CD4-positive, alpha-beta memory T cell (primary cell): ENCODE measurements around the gene OSBPL8. TPM values are rescaled to one million over a fixed set of nuclear protein-coding genes. Genes with fewer than 3 reads are reported as not detected.

Source experiments
- CTCF ChIA-PET: fragments of 350-600 bp; sonication (Branson Sonifier 250); formaldehyde crosslinking; loops from one replicate; lab custom pipeline; 2021; ENCODE audit warnings: inconsistent platforms; ENCODE audit not compliant: partially characterized antibody; lab: Charles Lee
- POLR2A ChIA-PET: fragments of 350-600 bp; sonication (Branson Sonifier 250); formaldehyde crosslinking; loops from one replicate; lab custom pipeline; 2021; ENCODE audit not compliant: partially characterized antibody; lab: Charles Lee
- DNase-seq, 5 donors: peaks; one replicate each; pipeline versions ENCODE4 v3.0.0 to v3.0.0-alpha.2; 2020 to 2022; ENCODE audit warnings: mixed read lengths in 1 of 5
- H3K27ac ChIP-seq: one replicate; pipeline ENCODE4 v1.7.0; 2013; ENCODE audit warnings: low read depth, low read length
- H3K27me3 ChIP-seq: 2 replicates; pipeline ENCODE4 v1.7.0; 2013; ENCODE audit warnings: mild to moderate bottlenecking, low read length, moderate library complexity; ENCODE audit not compliant: insufficient read depth
- H3K36me3 ChIP-seq: 2 replicates; pipeline ENCODE4 v1.7.0; 2013; ENCODE audit warnings: mild to moderate bottlenecking, low read length, moderate library complexity; ENCODE audit not compliant: insufficient read depth
- H3K4me1 ChIP-seq: 2 replicates; pipeline ENCODE4 v1.7.0; 2013; ENCODE audit warnings: mild to moderate bottlenecking, low read length, moderate library complexity; ENCODE audit not compliant: insufficient read depth
- H3K4me3 ChIP-seq, 2 donors: one replicate each; pipeline ENCODE4 v1.7.0; 2013; ENCODE audit warnings: low read length in 2 of 2, mild to moderate bottlenecking in 1 of 2
- H3K9me3 ChIP-seq, 2 donors: one replicate each; pipeline ENCODE4 v1.7.0; 2013; ENCODE audit warnings: low read length in 2 of 2, control low read depth in 1 of 2; ENCODE audit not compliant: control insufficient read depth in 1 of 2
- H3K27ac Mint-ChIP-seq, 7 donors: one replicate each; pipeline ENCODE4 v1.8.0; 2020 to 2021; ENCODE audit warnings: mixed read lengths in 7 of 7, mild to moderate bottlenecking in 6 of 7, inconsistent platforms in 3 of 7, moderate library complexity in 3 of 7
- H3K27me3 Mint-ChIP-seq, 2 donors: one replicate each; pipeline ENCODE4 v1.8.0; 2020 to 2021; ENCODE audit warnings: mixed read lengths in 2 of 2
- H3K36me3 Mint-ChIP-seq, 2 donors: one replicate each; pipeline ENCODE4 v1.8.0; 2020 to 2021; ENCODE audit warnings: mixed read lengths in 2 of 2, inconsistent platforms in 1 of 2, mild to moderate bottlenecking in 1 of 2
- H3K4me1 Mint-ChIP-seq, 4 donors: one replicate each; pipeline ENCODE4 v1.8.0; 2020 to 2021; ENCODE audit warnings: mixed read lengths in 4 of 4, mild to moderate bottlenecking in 1 of 4
- H3K4me3 Mint-ChIP-seq, 8 donors: one replicate each; pipeline ENCODE4 v1.8.0; 2020 to 2021; ENCODE audit warnings: mixed read lengths in 8 of 8, mild to moderate bottlenecking in 7 of 8, moderate library complexity in 6 of 8, inconsistent platforms in 3 of 8
- H3K9me3 Mint-ChIP-seq, 8 donors: one replicate each; pipeline ENCODE4 v1.8.0; 2020 to 2021; ENCODE audit warnings: mixed read lengths in 8 of 8, mild to moderate bottlenecking in 5 of 8, inconsistent platforms in 3 of 8, moderate library complexity in 1 of 8
- intact Hi-C: fragments of 100-400 bp; cut with micrococcal nuclease; formaldehyde crosslinking; loops from one replicate; pipeline ENCODE4 v1.15.1; 2023
- polyA plus RNA-seq, 2 donors: library from polyadenylated mRNA; unstranded; fragments of 300-500 nt; fragmentation: Illumina TruSeq; gene quantifications; one replicate each; pipeline ENCODE4 v1.2.3, GENCODE V29; 2021
- total RNA-seq, 2 experiments: library from RNA; stranded (reverse); gene quantifications; one replicate each; pipeline ENCODE4 v1.2.3, GENCODE V29; 2021

The OSBPL8 gene
- total and polyA plus RNA-seq, 4 experiments from 2014 or later = 126 to 143 (median 129) TPM

- Histone ChIP-seq H3K9me3 (no peaks in the 10 kb centered on the region), H3K27ac (no peak overlapping the region)
- intact Hi-C loops = loop anchor here (2.0 to 5.0 kb wide), 5 partner anchors 131 to 1899 kb away; partner anchors contain the start of gene BBS10
Measured at GRCh38 chr12:76587428-76588178, 28.0 kb upstream of the OSBPL8 start.

DNA sequence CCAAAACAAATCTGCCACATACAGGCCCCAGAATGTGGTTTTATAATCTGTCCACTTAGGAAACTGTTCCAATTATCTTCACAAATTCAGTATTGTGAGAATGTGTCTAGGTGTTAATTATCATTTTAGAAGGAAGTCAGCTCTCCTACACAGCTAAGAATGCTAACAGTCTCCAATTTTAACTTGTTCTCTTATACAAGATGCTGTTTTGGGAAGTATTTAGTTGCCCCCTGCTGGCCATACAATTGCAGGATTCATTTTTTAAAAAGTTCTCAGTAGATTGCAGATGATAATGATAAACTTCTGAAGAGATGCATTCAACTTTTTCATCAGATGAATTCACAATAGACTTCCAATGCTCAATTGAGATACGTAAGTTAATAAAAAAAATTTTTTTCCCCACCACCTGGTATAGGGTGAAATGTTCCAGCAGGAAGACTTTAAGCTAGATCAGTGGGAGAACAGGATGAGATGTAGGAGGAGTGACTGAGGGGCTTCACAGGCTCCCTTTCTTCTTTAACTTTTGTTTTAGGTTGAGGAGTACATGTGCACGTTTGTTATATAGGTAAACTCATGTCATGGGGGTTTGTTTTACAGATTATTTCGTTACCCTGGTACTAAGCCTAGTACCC lies 27.3 kb upstream of the OSBPL8 start:
- Mint-ChIP-seq H3K36me3 (no peaks in the 10 kb centered on the region), H3K9me3 (no peaks in the 10 kb centered on the region), H3K4me1 (peaks cover 0 to 3% (median 0%) of the 10 kb centered on the region in 4 donors), H3K27me3 (no peaks in the 10 kb centered on the region), H3K4me3 (no peak overlapping the region), H3K27ac (peak overlapping the region in 2 of 7 donors; percentile 46 to 83)
- H3K4me3 ChIP-seq = no peak overlapping the region
- H3K27me3 ChIP-seq = no peaks in the 10 kb centered on the region
- DNase-seq = peak in 4 of 5 donors; percentile 59 to 63 (median 60)
- CTCF ChIA-PET = interaction anchor here (0.6 to 3.3 kb wide), 41 partner anchors 10 to 1894 kb away, joined by 3 to 35 read pairs (median 4); partner anchors contain the start of genes BBS10 and OSBPL8
- H3K9me3 ChIP-seq = no peaks in the 10 kb centered on the region
- H3K27ac ChIP-seq = no peak overlapping the region
- no peaks in the 10 kb centered on the region for H3K36me3 ChIP-seq
- H3K4me1 ChIP-seq = no peaks in the 10 kb centered on the region
- POLR2A ChIA-PET = interaction anchor here (2.0 to 3.6 kb wide), 2 partner anchors 28 to 501 kb away, joined by 4 to 13 read pairs; partner anchors contain the start of gene OSBPL8
- intact Hi-C loops = loop anchor here (1.0 to 5.0 kb wide), 10 partner anchors 28 to 1898 kb away; partner anchors contain the start of genes BBS10 and OSBPL8

More at GRCh38 chr12:76587428-76588178, 28.0 kb upstream of the OSBPL8 start:
- Mint-ChIP-seq H3K4me3 (no peak overlapping the region), H3K9me3 (no peaks in the 10 kb centered on the region), H3K36me3 (no peaks in the 10 kb centered on the region), H3K27me3 (no peaks in the 10 kb centered on the region), H3K27ac (no peak overlapping the region), H3K4me1 (peaks cover 0 to 3% (median 0%) of the 10 kb centered on the region in 4 donors)
- Histone ChIP-seq H3K4me3 (no peak overlapping the region), H3K36me3 (no peaks in the 10 kb centered on the region), H3K4me1 (no peaks in the 10 kb centered on the region), H3K27me3 (no peaks in the 10 kb centered on the region)
- ChIA-PET CTCF (interaction anchor here (1.1 to 3.3 kb wide), 19 partner anchors 9 to 1061 kb away, joined by 3 to 35 read pairs (median 5); partner anchors contain the start of gene OSBPL8), POLR2A (interaction anchor here (3.6 kb wide), 1 partner anchor 29 kb away, joined by 13 read pairs; the partner anchor contains the start of gene OSBPL8)
- no peak for DNase-seq

DNA sequence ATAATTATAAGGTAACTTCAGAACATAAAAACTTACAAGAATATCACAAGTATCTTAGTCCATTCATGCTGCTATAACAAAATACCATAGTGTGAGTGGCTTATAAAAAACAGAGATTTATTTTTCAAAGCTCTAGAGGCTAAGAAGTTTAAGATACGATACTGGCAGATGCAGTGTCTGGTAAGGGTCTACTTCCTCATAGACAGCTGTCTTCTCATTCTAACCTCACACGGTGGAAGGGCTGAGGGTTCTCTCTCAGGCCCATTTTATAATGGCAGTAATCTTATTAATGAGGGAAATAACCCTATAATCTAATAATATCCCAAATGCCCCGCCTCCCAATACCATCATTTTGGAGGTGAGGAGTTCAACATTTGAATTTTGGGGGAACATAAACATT lies 23.7 kb upstream of the OSBPL8 start:
- Mint-ChIP-seq H3K4me1 (peaks cover 0 to 3% (median 0%) of the 10 kb centered on the region in 4 donors), H3K36me3 (no peaks in the 10 kb centered on the region), H3K27ac (no peak overlapping the region), H3K9me3 (no peaks in the 10 kb centered on the region), H3K27me3 (no peaks in the 10 kb centered on the region), H3K4me3 (no peak overlapping the region)
- Histone ChIP-seq H3K27me3 (no peaks in the 10 kb centered on the region), H3K27ac (no peak overlapping the region), H3K4me3 (no peak overlapping the region), H3K36me3 (no peaks in the 10 kb centered on the region), H3K9me3 (no peaks in the 10 kb centered on the region), H3K4me1 (no peaks in the 10 kb centered on the region)
- ChIA-PET CTCF (no interaction called here), POLR2A (interaction anchor here (1.0 kb wide), 1 partner anchor 24 kb away, joined by 3 read pairs; the partner anchor contains the start of gene OSBPL8)
- intact Hi-C loops = no loop called here
- DNase-seq = no peak

GRCh38 chr12:76573840-76574373 lies 14.3 kb upstream of the OSBPL8 start:
- no peak for DNase-seq
- Histone ChIP-seq H3K4me3 (no peak overlapping the region), H3K4me1 (peaks cover 8% of the 10 kb centered on the region), H3K27me3 (no peaks in the 10 kb centered on the region), H3K27ac (no peak overlapping the region), H3K36me3 (no peaks in the 10 kb centered on the region), H3K9me3 (no peaks in the 10 kb centered on the region)
- Mint-ChIP-seq H3K27me3 (no peaks in the 10 kb centered on the region), H3K9me3 (peaks cover 0 to 8% (median 4%) of the 10 kb centered on the region in 8 donors), H3K36me3 (peaks cover 0 to 5% of the 10 kb centered on the region in 2 donors), H3K27ac (peak overlapping the region in 1 of 7 donors; percentile 2), H3K4me3 (peak overlapping the region in 1 of 8 donors; percentile 64), H3K4me1 (peaks cover 6 to 8% (median 7%) of the 10 kb centered on the region in 4 donors)
- ChIA-PET POLR2A (no interaction called here), CTCF (no interaction called here)
- intact Hi-C loops = no loop called here

DNA sequence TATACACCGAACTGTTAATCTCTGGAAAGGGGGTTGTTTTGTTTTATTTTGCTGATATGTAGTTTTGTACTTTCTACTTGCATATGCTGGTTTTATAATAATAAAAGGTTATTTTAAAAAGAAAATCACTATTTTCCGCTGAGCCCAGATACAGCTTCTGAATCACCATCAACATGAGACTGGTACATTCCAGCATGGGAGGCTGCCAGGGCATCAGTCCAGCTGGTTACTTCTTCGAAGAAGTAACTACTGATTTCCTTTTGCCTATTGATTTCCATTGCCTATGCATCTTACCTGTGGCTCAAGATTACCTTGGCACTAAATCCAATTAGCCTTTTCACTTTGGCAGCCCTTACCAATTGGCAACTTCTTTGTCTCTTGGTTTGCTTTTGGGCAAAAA lies 11.7 kb upstream of the OSBPL8 start:
- Mint-ChIP-seq H3K9me3 (peaks cover 0 to 8% (median 4%) of the 10 kb centered on the region in 8 donors), H3K36me3 (peaks cover 0 to 5% of the 10 kb centered on the region in 2 donors), H3K4me3 (no peak overlapping the region), H3K27me3 (no peaks in the 10 kb centered on the region), H3K27ac (peak overlapping the region in 1 of 7 donors; percentile 30), H3K4me1 (peaks cover 6 to 8% (median 7%) of the 10 kb centered on the region in 4 donors)
- Histone ChIP-seq H3K4me3 (no peak overlapping the region), H3K27ac (no peak overlapping the region), H3K4me1 (peaks cover 8% of the 10 kb centered on the region), H3K9me3 (no peaks in the 10 kb centered on the region), H3K36me3 (no peaks in the 10 kb centered on the region), H3K27me3 (no peaks in the 10 kb centered on the region)
- intact Hi-C loops = no loop called here
- ChIA-PET CTCF (no interaction called here), POLR2A (interaction anchor here (2.1 kb wide), 1 partner anchor 12 kb away, joined by 5 read pairs; no protein-coding TSS in a partner anchor)
- no peak for DNase-seq

DNA sequence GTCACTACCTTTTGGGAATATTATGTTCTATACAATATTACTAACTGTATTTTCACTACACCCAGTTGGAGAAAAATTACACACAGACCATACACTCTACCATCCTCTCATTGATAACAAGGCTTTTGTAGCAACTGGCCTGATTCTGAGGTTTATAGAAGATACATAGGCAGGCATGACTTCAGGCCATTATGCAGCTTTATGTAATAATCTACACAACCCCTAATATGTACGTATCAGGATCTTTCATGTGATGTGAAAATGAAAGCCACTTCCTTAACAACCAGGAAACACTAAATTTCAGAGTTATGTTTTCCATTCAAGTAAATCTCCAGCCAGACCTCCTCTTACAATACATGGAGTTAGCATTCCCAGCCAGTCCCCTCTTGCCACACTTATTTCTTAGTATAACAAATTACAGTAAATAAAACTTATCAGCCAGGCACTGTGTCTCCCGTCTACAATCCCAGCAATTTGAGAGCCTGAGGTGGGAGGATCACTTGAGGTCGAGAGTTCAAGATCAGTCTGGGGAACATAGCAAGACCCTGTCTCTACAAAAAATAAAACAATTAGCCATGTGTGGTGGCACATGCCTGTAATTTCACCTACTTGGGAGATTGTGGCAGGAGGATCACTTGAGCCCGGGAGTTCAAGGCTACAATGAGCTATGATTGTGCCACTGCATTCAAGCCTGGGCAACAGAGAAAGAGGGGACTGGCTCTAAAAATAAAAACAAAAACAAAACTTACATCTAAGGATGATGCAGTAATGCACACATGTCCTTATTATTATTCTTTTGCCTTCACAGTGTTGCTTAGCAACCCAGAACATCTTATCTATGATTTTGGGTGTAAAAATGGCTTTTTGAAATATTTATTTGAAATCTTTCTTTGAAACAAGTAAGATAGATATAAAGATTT lies 10.4 kb upstream of the OSBPL8 start:
- intact Hi-C loops = no loop called here
- DNase-seq = peak in 4 of 5 donors; percentile 22 to 46 (median 36)

More for the DNA sequence above, 10.4 kb upstream of the OSBPL8 start:
- no peaks in the 10 kb centered on the region for H3K9me3 ChIP-seq
- H3K36me3 ChIP-seq = no peaks in the 10 kb centered on the region
- CTCF ChIA-PET = no interaction called here
- Mint-ChIP-seq H3K27ac (peak overlapping the region in 6 of 7 donors; percentile 43 to 88 (median 79)), H3K36me3 (peaks cover 0 to 5% of the 10 kb centered on the region in 2 donors), H3K27me3 (no peaks in the 10 kb centered on the region), H3K4me3 (peak overlapping the region in 7 of 8 donors; percentile 10 to 57 (median 39)), H3K9me3 (peaks cover 0 to 8% (median 4%) of the 10 kb centered on the region in 8 donors), H3K4me1 (peaks cover 6 to 8% (median 7%) of the 10 kb centered on the region in 4 donors)
- POLR2A ChIA-PET = interaction anchor here (2.1 kb wide), 1 partner anchor 11 kb away, joined by 5 read pairs; no protein-coding TSS in a partner anchor
- peaks cover 8% of the 10 kb centered on the region for H3K4me1 ChIP-seq
- no peaks in the 10 kb centered on the region for H3K27me3 ChIP-seq
- H3K4me3 ChIP-seq = no peak overlapping the region
- H3K27ac ChIP-seq = no peak overlapping the region
